ENCODE data around the gene LIPJ. TPM values are rescaled to one million over a fixed set of nuclear protein-coding genes. Genes with fewer than 3 reads are reported as not detected.

The LIPJ gene
- total RNA-seq, 1 experiment from 2014 or later, result not detected

GRCh38 chr10:88652616-88653015 is 66.1 kb downstream of the LIPJ start:
- POLR2A ChIA-PET, result no interaction called here

More at GRCh38 chr10:88652616-88653015, 66.1 kb downstream of the LIPJ start:
- no peak for ATAC-seq
- no peaks in the 10 kb centered on the region for H4K20me1 ChIP-seq (ENCODE audit: insufficient read depth)
- no peak for TF ChIP-seq ZNF274 (IDR thresholded peaks at IDR 0.05; ENCODE audit: low read depth, low read length)
- no peak for TF ChIP-seq ATF3 (IDR thresholded peaks at IDR 0.05)
- TF ChIP-seq SRF (IDR thresholded peaks at IDR 0.05; ENCODE audit: low read depth), result no peak
- no peak for TF ChIP-seq SIN3A (IDR thresholded peaks at IDR 0.05; ENCODE audit: low read depth)
- TF ChIP-seq FOSL1 (IDR thresholded peaks at IDR 0.05; ENCODE audit: low read depth), result no peak
- peak overlapping the region; percentile 36 for H2AFZ ChIP-seq (ENCODE audit: low read depth, low read length, poor library complexity, severe bottlenecking)
- H3K9me3 ChIP-seq (ENCODE audit: control insufficient read depth in 1 of 2, insufficient read depth in 1 of 2, low read depth in 1 of 2, low read length in 2 of 2), result no peaks in the 10 kb centered on the region
- CTCF ChIA-PET, result no interaction called here
- H3K27ac ChIP-seq (ENCODE audit: low read depth, low read length), result no peak overlapping the region
- H3K36me3 ChIP-seq (ENCODE audit: control insufficient read depth in 1 of 2, insufficient read depth in 2 of 2, low read length in 2 of 2), result no peaks in the 10 kb centered on the region
- peaks cover 4% of the 10 kb centered on the region; the same call in 1 of the 2 replicates for H3K9me2 ChIP-seq (ENCODE audit: insufficient read depth)
- no TSS peak for BruUV-seq (replicated peaks)
- no peak overlapping the region for H3K9ac ChIP-seq (ENCODE audit: low read length)
- no peak overlapping the region for H3K4me3 ChIP-seq (replicated peaks in 1 of 2; ENCODE audit: low read depth in 1 of 2, low read length in 2 of 2)
- RAD21 ChIA-PET (ENCODE audit: low non-redundant PET in 1 of 2, low total read pairs in 2 of 2, uncharacterized antibody in 2 of 2, unreplicated experiment in 2 of 2), result no interaction called here
- intact Hi-C loops (cut with micrococcal nuclease), result no loop called here
- H3K79me2 ChIP-seq (ENCODE audit: insufficient read depth, low read length), result no peaks in the 10 kb centered on the region
- no peak overlapping the region for H3K4me2 ChIP-seq (ENCODE audit: low read length)
- no peak for DNase-seq (ENCODE audit: low read depth, low spot score)
- peaks cover 0 to 16% of the 10 kb centered on the region in 2 experiments; a peak in 2 of 4 replicates for H3K4me1 ChIP-seq (ENCODE audit: control insufficient read depth in 1 of 2, insufficient read depth in 2 of 2, low read length in 2 of 2)
- H3K27me3 ChIP-seq (ENCODE audit: insufficient read depth, low read length), result no peaks in the 10 kb centered on the region

Other genes with a start within 250 kb of the LIPJ start
- gene RNLS, start 3.4 kb upstream of the LIPJ start, total RNA-seq (2021; ENCODE audit: unreplicated experiment), result not detected
- gene LIPF, start 77.7 kb downstream of the LIPJ start, total RNA-seq (2021; ENCODE audit: unreplicated experiment), result not detected
- not detected for gene LIPK, start 119.5 kb downstream of the LIPJ start, total RNA-seq (2021; ENCODE audit: unreplicated experiment)
- gene LIPN, start 173.3 kb downstream of the LIPJ start, total RNA-seq (2021; ENCODE audit: unreplicated experiment), result not detected
- gene LIPM, start 216.0 kb downstream of the LIPJ start, total RNA-seq (2021; ENCODE audit: unreplicated experiment), result not detected